Keratinocyte (primary cell): ENCODE data around the gene RPL18A. TPM values are rescaled to one million over a fixed set of nuclear protein-coding genes. Genes with fewer than 3 reads are reported as not detected.

Experiments
- DNase-seq: peaks from one replicate; pipeline ENCODE4 v3.0.0-alpha.2; 2011; ENCODE audit warnings: low read depth, missing footprints, low spot score
- FAIRE-seq: peaks from 2 replicates; lab custom pipeline; 2011; peaks lifted over from hg19 to GRCh38; lab: Jason Lieb, UNC
- H2AFZ ChIP-seq: 2 replicates; pipeline ENCODE4 v1.6.0; 2012; ENCODE audit warnings: low read length, control low read depth, inconsistent platforms; ENCODE audit not compliant: control insufficient read depth
- H3K27ac ChIP-seq: 2 replicates; pipeline ENCODE4 v1.5.1; 2011; ENCODE audit warnings: low read length; ENCODE audit not compliant: control insufficient read depth, insufficient read depth
- H3K27me3 ChIP-seq: 3 replicates; pipeline ENCODE4 v1.6.0; 2011; ENCODE audit warnings: low read length; ENCODE audit not compliant: control insufficient read depth, insufficient read depth; ENCODE audit errors: extremely low read depth
- H3K36me3 ChIP-seq, 2 experiments: 2 replicates in 1 of 2; 3 replicates in 1 of 2; pipeline ENCODE4 v1.5.1; 2011; ENCODE audit warnings: low read length in 2 of 2, mild to moderate bottlenecking in 1 of 2; ENCODE audit not compliant: control insufficient read depth in 2 of 2, insufficient read depth in 2 of 2; ENCODE audit errors: extremely low read depth in 1 of 2
- H3K4me1 ChIP-seq: 3 replicates; pipeline ENCODE4 v1.5.1; 2011; ENCODE audit warnings: low read length; ENCODE audit not compliant: control insufficient read depth, insufficient read depth; ENCODE audit errors: extremely low read depth
- H3K4me2 ChIP-seq: 3 replicates; pipeline ENCODE4 v1.6.0; 2011; ENCODE audit warnings: low read depth, low read length; ENCODE audit not compliant: control insufficient read depth, insufficient read depth; ENCODE audit errors: extremely low read depth
- H3K4me3 ChIP-seq, 3 experiments: fragments of 200-600 bp in 1 of 3; sonication (generic) in 1 of 3; 2 replicates in 2 of 3; 3 replicates in 1 of 3; pipeline ENCODE4 v1.5.1; 2011 to 2016; ENCODE audit warnings: low read length in 3 of 3, mild to moderate bottlenecking in 3 of 3, control low read depth in 2 of 3, inconsistent platforms in 1 of 3, low read depth in 1 of 3, mixed read lengths in 1 of 3, mixed run types in 1 of 3, moderate library complexity in 1 of 3; ENCODE audit not compliant: control insufficient read depth in 2 of 3, insufficient read depth in 2 of 3; ENCODE audit errors: extremely low read depth in 1 of 3
- H3K79me2 ChIP-seq: 2 replicates; pipeline ENCODE4 v1.6.0; 2012; ENCODE audit warnings: low read length; ENCODE audit not compliant: control insufficient read depth, insufficient read depth
- H3K9ac ChIP-seq: 3 replicates; pipeline ENCODE4 v1.6.0; 2011; ENCODE audit warnings: low read length; ENCODE audit not compliant: control insufficient read depth, insufficient read depth; ENCODE audit errors: extremely low read depth
- H3K9me1 ChIP-seq: 3 replicates; pipeline ENCODE4 v1.6.0; 2011; ENCODE audit warnings: low read length; ENCODE audit not compliant: control insufficient read depth, insufficient read depth; ENCODE audit errors: extremely low read depth
- H3K9me3 ChIP-seq: 2 replicates; pipeline ENCODE4 v1.5.1; 2012; ENCODE audit warnings: low read depth, low read length; ENCODE audit not compliant: control insufficient read depth
- H4K20me1 ChIP-seq: 3 replicates; pipeline ENCODE4 v1.6.0; 2011; ENCODE audit warnings: low read length; ENCODE audit not compliant: control insufficient read depth, insufficient read depth; ENCODE audit errors: extremely low read depth
- CTCF ChIP-seq, 3 experiments: IDR thresholded peaks in 1 of 3; conservative IDR thresholded peaks in 1 of 3; optimal IDR thresholded peaks in 1 of 3; 2 replicates in 2 of 3; 3 replicates in 1 of 3; pipeline versions ENCODE3 to v1.5.1; 2011; ENCODE audit warnings: low read length in 3 of 3, mild to moderate bottlenecking in 3 of 3, moderate library complexity in 2 of 3, control low read depth in 1 of 3, inconsistent platforms in 1 of 3; ENCODE audit not compliant: insufficient read depth in 2 of 3; ENCODE audit errors: extremely low read depth in 1 of 3
- EZH2 ChIP-seq: IDR thresholded peaks from one replicate; pipeline ENCODE4 v1.6.1; 2012; ENCODE audit warnings: inconsistent platforms, mild to moderate bottlenecking, low read length, moderate library complexity
- dilution Hi-C: fragments of 300-500 bp; cut with MboI; formaldehyde crosslinking; loops from one replicate; pipeline ENCODE4 v1.7.0; 2020; ENCODE audit warnings: low sequenced_read_pairs; ENCODE audit not compliant: extremely low pct_ligation_motif_present
- polyA plus RNA-seq, 5 experiments: library from polyadenylated mRNA; depleted of rRNA in 3 of 5; stranded (reverse) in 3 of 5; stranded (forward) in 1 of 5; unstranded in 1 of 5; fragments of >200 nt; gene quantifications; 1 replicate in 1 of 5; 2 replicates in 3 of 5; 3 replicates in 1 of 5; pipeline versions ENCODE4 v1.2.1 to v1.2.3, GENCODE V29; 2011 to 2012; ENCODE audit warnings: missing spikeins in 2 of 5, low read depth in 1 of 5, low replicate concordance in 1 of 5

RPL18A gene
- polyA plus RNA-seq, 1 donor (not counting 4 experiments of a cell fraction or from before 2014, with no cell fraction given) = 1,044 TPM

- H3K27me3 ChIP-seq = no peaks in the 10 kb centered on the region
- peak; percentile 66 for DNase-seq
- peak overlapping the region; percentile 85 for H3K4me2 ChIP-seq
- peak overlapping the region; percentile 36 to 63 (median 54) for H3K4me3 ChIP-seq
- no peaks in the 10 kb centered on the region for H4K20me1 ChIP-seq
- TF ChIP-seq CTCF (optimal IDR thresholded peaks at IDR 0.05 in 1 of 3, IDR thresholded peaks at IDR 0.05 in 1 of 3, conservative IDR thresholded peaks at IDR 0.05 in 1 of 3; ENCODE audit: extremely low read depth in 1 of 3, insufficient read depth in 2 of 3, low read length in 3 of 3) = no peak
- TF ChIP-seq EZH2 = no peak
- no peaks in the 10 kb centered on the region for H3K9me1 ChIP-seq
- H3K4me1 ChIP-seq = peaks cover 5% of the 10 kb centered on the region
- H3K36me3 ChIP-seq = no peaks in the 10 kb centered on the region
- peak overlapping the region; percentile 69 for H3K9ac ChIP-seq
- H3K27ac ChIP-seq = peak overlapping the region; percentile 26
- H2AFZ ChIP-seq = peak overlapping the region; percentile 87
- no peak for FAIRE-seq
- no peaks in the 10 kb centered on the region for H3K9me3 ChIP-seq
- dilution Hi-C loops = no loop called here
- no peaks in the 10 kb centered on the region for H3K79me2 ChIP-seq
Observed at GRCh38 chr19:17841810-17842662, 17.7 kb upstream of the RPL18A start.

GRCh38 chr19:17842663-17843291 is 16.9 kb upstream of the RPL18A start:
- H3K9me3 ChIP-seq = no peaks in the 10 kb centered on the region
- dilution Hi-C loops = no loop called here
- peak overlapping the region; percentile 85 for H3K4me2 ChIP-seq
- TF ChIP-seq CTCF (optimal IDR thresholded peaks at IDR 0.05 in 1 of 3, IDR thresholded peaks at IDR 0.05 in 1 of 3, conservative IDR thresholded peaks at IDR 0.05 in 1 of 3; ENCODE audit: extremely low read depth in 1 of 3, insufficient read depth in 2 of 3, low read length in 3 of 3) (no peak), EZH2 (no peak)
- no peaks in the 10 kb centered on the region for H3K27me3 ChIP-seq
- H3K4me1 ChIP-seq = peaks cover 5% of the 10 kb centered on the region
- H3K9me1 ChIP-seq = no peaks in the 10 kb centered on the region
- H3K27ac ChIP-seq = peak overlapping the region; percentile 26
- H2AFZ ChIP-seq = peak overlapping the region; percentile 87
- no peaks in the 10 kb centered on the region for H3K36me3 ChIP-seq
- H3K9ac ChIP-seq = peak overlapping the region; percentile 69
- FAIRE-seq (no peak), DNase-seq (no peak)
- peak overlapping the region; percentile 36 to 63 (median 54) for H3K4me3 ChIP-seq
- no peaks in the 10 kb centered on the region for H4K20me1 ChIP-seq
- H3K79me2 ChIP-seq = no peaks in the 10 kb centered on the region
